ENCODE results near the gene WDR27.

Gene WDR27

GRCh38 chr6:169474362-169474761, 227.5 kb downstream of the WDR27 start:
- H3K4me3 ChIP-seq (ENCODE audit: low read depth in 1 of 2, low read length in 2 of 2), result no peak overlapping the region
- H3K27me3 ChIP-seq (ENCODE audit: insufficient read depth, low read length, poor library complexity), result no peaks in the 10 kb centered on the region
- TF ChIP-seq, protein P1, sequence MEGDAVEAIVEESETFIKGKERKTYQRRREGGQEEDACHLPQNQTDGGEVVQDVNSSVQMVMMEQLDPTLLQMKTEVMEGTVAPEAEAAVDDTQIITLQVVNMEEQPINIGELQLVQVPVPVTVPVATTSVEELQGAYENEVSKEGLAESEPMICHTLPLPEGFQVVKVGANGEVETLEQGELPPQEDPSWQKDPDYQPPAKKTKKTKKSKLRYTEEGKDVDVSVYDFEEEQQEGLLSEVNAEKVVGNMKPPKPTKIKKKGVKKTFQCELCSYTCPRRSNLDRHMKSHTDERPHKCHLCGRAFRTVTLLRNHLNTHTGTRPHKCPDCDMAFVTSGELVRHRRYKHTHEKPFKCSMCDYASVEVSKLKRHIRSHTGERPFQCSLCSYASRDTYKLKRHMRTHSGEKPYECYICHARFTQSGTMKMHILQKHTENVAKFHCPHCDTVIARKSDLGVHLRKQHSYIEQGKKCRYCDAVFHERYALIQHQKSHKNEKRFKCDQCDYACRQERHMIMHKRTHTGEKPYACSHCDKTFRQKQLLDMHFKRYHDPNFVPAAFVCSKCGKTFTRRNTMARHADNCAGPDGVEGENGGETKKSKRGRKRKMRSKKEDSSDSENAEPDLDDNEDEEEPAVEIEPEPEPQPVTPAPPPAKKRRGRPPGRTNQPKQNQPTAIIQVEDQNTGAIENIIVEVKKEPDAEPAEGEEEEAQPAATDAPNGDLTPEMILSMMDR (IDR thresholded peaks at IDR 0.05; ENCODE audit: borderline replicate concordance, extremely low read depth, low read length, poor library complexity, severe bottlenecking), result no peak
- TF ChIP-seq EZH2 (IDR thresholded peaks at IDR 0.05; ENCODE audit: borderline replicate concordance, low read depth, low read length, severe bottlenecking), result no peak
- H3K4me2 ChIP-seq (ENCODE audit: insufficient read depth, low read length), result no peak overlapping the region
- H3K4me1 ChIP-seq (ENCODE audit: insufficient read depth, low read length), result no peaks in the 10 kb centered on the region
- no peak overlapping the region for H3K27ac ChIP-seq (ENCODE audit: low read length)
- ATAC-seq (ENCODE audit: insufficient read depth, low read depth) (no peak), DNase-seq (no peak)
- no peaks in the 10 kb centered on the region for H3K79me2 ChIP-seq (ENCODE audit: insufficient read depth, low read length)
- no peak overlapping the region for H3K9ac ChIP-seq (ENCODE audit: low read depth, low read length)
- no peak overlapping the region for H2AFZ ChIP-seq (ENCODE audit: low read depth, low read length)
- H4K20me1 ChIP-seq (ENCODE audit: insufficient read depth, low read length), result no peaks in the 10 kb centered on the region
- no peaks in the 10 kb centered on the region for H3K9me3 ChIP-seq (ENCODE audit: insufficient read depth, low read length, severe bottlenecking)
- no peaks in the 10 kb centered on the region for H3K36me3 ChIP-seq (ENCODE audit: insufficient read depth, low read length)

GRCh38 chr6:169473663-169474062, 228.2 kb downstream of the WDR27 start:
- H3K4me1 ChIP-seq (ENCODE audit: insufficient read depth, low read length), result no peaks in the 10 kb centered on the region
- H2AFZ ChIP-seq (ENCODE audit: low read depth, low read length), result no peak overlapping the region
- no peak overlapping the region for H3K4me2 ChIP-seq (ENCODE audit: insufficient read depth, low read length)
- no peak overlapping the region for H3K4me3 ChIP-seq (ENCODE audit: low read depth in 1 of 2, low read length in 2 of 2)
- peaks cover 1% of the 10 kb centered on the region for H3K9me3 ChIP-seq (ENCODE audit: insufficient read depth, low read length, severe bottlenecking)
- no peaks in the 10 kb centered on the region for H3K79me2 ChIP-seq (ENCODE audit: insufficient read depth, low read length)
- H4K20me1 ChIP-seq (ENCODE audit: insufficient read depth, low read length), result no peaks in the 10 kb centered on the region
- H3K9ac ChIP-seq (ENCODE audit: low read depth, low read length), result no peak overlapping the region
- no peak for TF ChIP-seq EZH2 (IDR thresholded peaks at IDR 0.05; ENCODE audit: borderline replicate concordance, low read depth, low read length, severe bottlenecking)
- TF ChIP-seq, protein P1 (IDR thresholded peaks at IDR 0.05; ENCODE audit: borderline replicate concordance, extremely low read depth, low read length, poor library complexity, severe bottlenecking), result no peak
- H3K36me3 ChIP-seq (ENCODE audit: insufficient read depth, low read length), result no peaks in the 10 kb centered on the region
- no peaks in the 10 kb centered on the region for H3K27me3 ChIP-seq (ENCODE audit: insufficient read depth, low read length, poor library complexity)
- no peak overlapping the region for H3K27ac ChIP-seq (ENCODE audit: low read length)
- ATAC-seq (ENCODE audit: insufficient read depth, low read depth) (no peak), DNase-seq (no peak)

GRCh38 chr6:169472786-169473416, 228.9 kb downstream of the WDR27 start:
- TF ChIP-seq, protein P1 (IDR thresholded peaks at IDR 0.05; ENCODE audit: borderline replicate concordance, extremely low read depth, low read length, poor library complexity, severe bottlenecking), result no peak
- no peak for TF ChIP-seq EZH2 (IDR thresholded peaks at IDR 0.05; ENCODE audit: borderline replicate concordance, low read depth, low read length, severe bottlenecking)
- H3K9ac ChIP-seq (ENCODE audit: low read depth, low read length), result no peak overlapping the region

More at GRCh38 chr6:169472786-169473416, 228.9 kb downstream of the WDR27 start:
- no peaks in the 10 kb centered on the region for H3K36me3 ChIP-seq (ENCODE audit: insufficient read depth, low read length)
- H3K4me2 ChIP-seq (ENCODE audit: insufficient read depth, low read length), result no peak overlapping the region
- ATAC-seq (ENCODE audit: insufficient read depth, low read depth) (no peak), DNase-seq (no peak)
- no peak overlapping the region for H3K27ac ChIP-seq (ENCODE audit: low read length)
- H3K79me2 ChIP-seq (ENCODE audit: insufficient read depth, low read length), result no peaks in the 10 kb centered on the region
- H2AFZ ChIP-seq (ENCODE audit: low read depth, low read length), result no peak overlapping the region
- no peaks in the 10 kb centered on the region for H3K4me1 ChIP-seq (ENCODE audit: insufficient read depth, low read length)
- peaks cover 4% of the 10 kb centered on the region for H3K9me3 ChIP-seq (ENCODE audit: insufficient read depth, low read length, severe bottlenecking)
- no peaks in the 10 kb centered on the region for H3K27me3 ChIP-seq (ENCODE audit: insufficient read depth, low read length, poor library complexity)
- no peaks in the 10 kb centered on the region for H4K20me1 ChIP-seq (ENCODE audit: insufficient read depth, low read length)
- H3K4me3 ChIP-seq (ENCODE audit: low read depth in 1 of 2, low read length in 2 of 2), result no peak overlapping the region

All from DND-41 (cell line).